HG03175 (cell line): ENCODE results near the gene CMC2.
A peak's percentile ranks its signal among the peaks of the same experiment; 100 is the strongest.

Experiments
- ATAC-seq: cut with Tn5 transposase; IDR thresholded peaks from one replicate; pipeline ENCODE4 v1.9.1; 2021; ENCODE audit warnings: mild to moderate bottlenecking, moderate library complexity; ENCODE audit not compliant: unreplicated experiment

The CMC2 gene

GRCh38 chr16:80981103-80981502 lies 25.6 kb downstream of the CMC2 start:
- ATAC-seq = no peak

GRCh38 chr16:80976946-80977345 lies 29.7 kb downstream of the CMC2 start:
- no peak for ATAC-seq

GRCh38 chr16:80974649-80975376 lies 31.9 kb downstream of the CMC2 start:
- no peak for ATAC-seq

- no peak for ATAC-seq
Observed at GRCh38 chr16:80973991-80974390, 32.7 kb downstream of the CMC2 start.

- no peak for ATAC-seq
Observed at GRCh38 chr16:80972611-80973010, 34.1 kb downstream of the CMC2 start.

- peak; percentile 54 for ATAC-seq
Observed at GRCh38 chr16:80971819-80972218, 34.9 kb downstream of the CMC2 start.

GRCh38 chr16:80969114-80969484 lies 37.6 kb downstream of the CMC2 start:
- no peak for ATAC-seq

GRCh38 chr16:80968386-80969113 lies 38.1 kb downstream of the CMC2 start:
- no peak for ATAC-seq

GRCh38 chr16:80966617-80967016 lies 40.1 kb downstream of the CMC2 start:
- ATAC-seq = no peak

- ATAC-seq = no peak
Observed at GRCh38 chr16:80964351-80964750, 42.3 kb downstream of the CMC2 start.

- no peak for ATAC-seq
Observed at GRCh38 chr16:80962879-80963278, 43.8 kb downstream of the CMC2 start.

- no peak for ATAC-seq
Observed at GRCh38 chr16:80958284-80958683, 48.4 kb downstream of the CMC2 start.

- ATAC-seq = no peak
Observed at GRCh38 chr16:80954985-80955384, 51.7 kb downstream of the CMC2 start.

GRCh38 chr16:80948886-80949493 lies 57.7 kb downstream of the CMC2 start:
- ATAC-seq = peak; percentile 70

GRCh38 chr16:80947708-80948625 lies 58.7 kb downstream of the CMC2 start:
- ATAC-seq = no peak

GRCh38 chr16:80947239-80947638 lies 59.4 kb downstream of the CMC2 start:
- ATAC-seq = no peak

GRCh38 chr16:80946481-80946880 lies 60.2 kb downstream of the CMC2 start:
- no peak for ATAC-seq

GRCh38 chr16:80940069-80940856 lies 66.4 kb downstream of the CMC2 start:
- no peak for ATAC-seq

- ATAC-seq = no peak
Observed at GRCh38 chr16:80938879-80939260, 67.8 kb downstream of the CMC2 start.
